ENCODE measurements around the gene ZNF561.
"Not testable (repeated sequence)": the region's sequence is repeated elsewhere in the genome, so short reads cannot be mapped to it uniquely, and the experiment has no call there.

Gene ZNF561

GRCh38 chr19:9621156-9622037 is at the start of gene ZNF561:
Gene ZNF561, minus strand, starts transcription at chr19:9621232. Its CDS starts 1,776 bp downstream, at chr19:9619456.
- peak; percentile 68 for DNase-seq

- no peak for DNase-seq
Measured at GRCh38 chr19:9668544-9668943, 47.5 kb upstream of the ZNF561 start.

GRCh38 chr19:9667898-9668297 is 46.9 kb upstream of the ZNF561 start:
- no peak for DNase-seq

- no peak for DNase-seq
Measured at GRCh38 chr19:9658769-9659168, 37.7 kb upstream of the ZNF561 start.

- not testable (repeated sequence) for DNase-seq
Measured at GRCh38 chr19:9653066-9653555, 32.1 kb upstream of the ZNF561 start.

- DNase-seq, result not testable (repeated sequence)
Measured at GRCh38 chr19:9651464-9651863, 30.4 kb upstream of the ZNF561 start.

GRCh38 chr19:9650345-9650744 is 29.3 kb upstream of the ZNF561 start:
- DNase-seq, result no peak

GRCh38 chr19:9645472-9645871 is 24.4 kb upstream of the ZNF561 start:
- DNase-seq, result no peak

- DNase-seq, result no peak
Measured at GRCh38 chr19:9644472-9644871, 23.4 kb upstream of the ZNF561 start.

GRCh38 chr19:9641810-9642209 is 20.8 kb upstream of the ZNF561 start:
- DNase-seq, result no peak

GRCh38 chr19:9640956-9641355 is 19.9 kb upstream of the ZNF561 start:
- DNase-seq, result no peak

GRCh38 chr19:9636018-9636417 is 15.0 kb upstream of the ZNF561 start:
- no peak for DNase-seq

GRCh38 chr19:9627856-9628255 is 6.8 kb upstream of the ZNF561 start:
- DNase-seq, result no peak

GRCh38 chr19:9622531-9622930 is 1.5 kb upstream of the ZNF561 start:
- no peak for DNase-seq

- no peak for DNase-seq
Measured at GRCh38 chr19:9620842-9621155, 233 bp downstream of the ZNF561 start.

GRCh38 chr19:9615844-9616243 is 5.2 kb downstream of the ZNF561 start:
- DNase-seq, result no peak

- no peak for DNase-seq
Measured at GRCh38 chr19:9610484-9611113, 10.4 kb downstream of the ZNF561 start.

- DNase-seq, result no peak
Measured at GRCh38 chr19:9608912-9609311, 12.1 kb downstream of the ZNF561 start.

- DNase-seq, result no peak
Measured at GRCh38 chr19:9597027-9597426, 24.0 kb downstream of the ZNF561 start.

GRCh38 chr19:9586764-9587163 is 34.3 kb downstream of the ZNF561 start:
- DNase-seq, result peak; percentile 30

- peak; percentile 70 for DNase-seq
Measured at GRCh38 chr19:9584073-9584833, 36.8 kb downstream of the ZNF561 start, which contains the start of gene ZNF121. Gene ZNF121, minus strand, starts transcription at chr19:9584504. Its CDS starts 16,407 bp downstream, at chr19:9568097.

GRCh38 chr19:9582081-9582725 is 38.8 kb downstream of the ZNF561 start:
- not testable (repeated sequence) for DNase-seq

- no peak for DNase-seq
Measured at GRCh38 chr19:9580728-9581127, 40.3 kb downstream of the ZNF561 start.
